GM12865 (cell line): ENCODE data around the gene PTPN23.

ENCODE experiments used
- DNase-seq: peaks from one replicate; pipeline ENCODE4 v3.0.0; 2010; ENCODE audit warnings: low read depth
- H3K4me3 ChIP-seq: 2 replicates; pipeline ENCODE4 v1.5.1; 2011; ENCODE audit warnings: mild to moderate bottlenecking, low read depth, low read length, control low read depth
- CTCF ChIP-seq: IDR thresholded peaks from 2 replicates; pipeline ENCODE4 v1.5.1; 2011; ENCODE audit warnings: low read length, control low read depth, low read depth, inconsistent platforms; ENCODE audit not compliant: insufficient read depth; ENCODE audit errors: missing control alignments

Gene PTPN23

GRCh38 chr3:47394881-47395280 lies 14.1 kb downstream of the PTPN23 start:
- no peak overlapping the region for H3K4me3 ChIP-seq
- TF ChIP-seq CTCF = no peak
- no peak for DNase-seq

- DNase-seq = no peak
- no peak for TF ChIP-seq CTCF
- H3K4me3 ChIP-seq = no peak overlapping the region
Observed at GRCh38 chr3:47398228-47398627, 17.4 kb downstream of the PTPN23 start.

GRCh38 chr3:47399016-47399415 lies 18.2 kb downstream of the PTPN23 start:
- no peak for TF ChIP-seq CTCF
- H3K4me3 ChIP-seq = no peak overlapping the region
- no peak for DNase-seq

GRCh38 chr3:47399531-47400270 lies 18.9 kb downstream of the PTPN23 start:
- no peak for TF ChIP-seq CTCF

GRCh38 chr3:47404431-47404876 lies 23.6 kb downstream of the PTPN23 start:
- no peak for TF ChIP-seq CTCF
- H3K4me3 ChIP-seq = no peak overlapping the region
- no peak for DNase-seq

More at GRCh38 chr3:47399531-47400270, 18.9 kb downstream of the PTPN23 start:
- no peak for DNase-seq
- H3K4me3 ChIP-seq = no peak overlapping the region

GRCh38 chr3:47404955-47405790 lies 24.4 kb downstream of the PTPN23 start:
- H3K4me3 ChIP-seq = no peak overlapping the region
- no peak for TF ChIP-seq CTCF
- no peak for DNase-seq
